GM23338 (cell line): ENCODE data around the gene SRRT. TPM values are rescaled to one million over a fixed set of nuclear protein-coding genes. Genes with fewer than 3 reads are reported as not detected.

ENCODE experiments used
- ATAC-seq: fragments of 200-7000 bp; cut with Tn5 transposase; 3 replicates; pipeline ENCODE4 v1.9.1; 2020
- DNase-seq: peaks from one replicate; pipeline ENCODE4 v3.0.0-alpha.2; 2015; ENCODE audit warnings: low spot score
- H2AFZ ChIP-seq: fragments of 200-600 bp; sonication (generic); 2 replicates; pipeline ENCODE4 v1.8.0; 2016; ENCODE audit warnings: antibody characterized with exemption, mild to moderate bottlenecking, moderate library complexity
- H3F3A ChIP-seq: fragments of 200-600 bp; sonication (generic); replicated peaks from 2 replicates; pipeline ENCODE4 v1.8.0; 2017; ENCODE audit warnings: antibody characterized with exemption, mixed run types, low read depth
- H3K27ac ChIP-seq: fragments of 200-600 bp; sonication (generic); 2 replicates; pipeline ENCODE4 v1.6.1; 2016; ENCODE audit warnings: low read depth
- H3K27me3 ChIP-seq: fragments of 200-600 bp; sonication (generic); 2 replicates; pipeline ENCODE4 v1.8.0; 2016; ENCODE audit warnings: mild to moderate bottlenecking, mixed run types, moderate library complexity; ENCODE audit not compliant: insufficient read depth
- H3K36me3 ChIP-seq: fragments of 200-600 bp; sonication (generic); 2 replicates; pipeline ENCODE4 v1.8.0; 2016; ENCODE audit warnings: mild to moderate bottlenecking; ENCODE audit not compliant: insufficient read depth
- H3K4me1 ChIP-seq: fragments of 200-600 bp; sonication (generic); 2 replicates; pipeline ENCODE4 v1.8.0; 2016; ENCODE audit warnings: mild to moderate bottlenecking, moderate library complexity; ENCODE audit not compliant: insufficient read depth
- H3K4me2 ChIP-seq: fragments of 200-600 bp; sonication (generic); 2 replicates; pipeline ENCODE4 v1.7.1; 2017; ENCODE audit warnings: mixed run types
- H3K4me3 ChIP-seq: fragments of 200-600 bp; sonication (generic); 2 replicates; pipeline ENCODE4 v1.6.1; 2016; ENCODE audit warnings: mixed run types
- H3K79me2 ChIP-seq: fragments of 200-600 bp; sonication (generic); replicated peaks from 2 replicates; pipeline ENCODE4 v1.8.0; 2017; ENCODE audit warnings: mild to moderate bottlenecking; ENCODE audit not compliant: insufficient read depth
- H3K9me2 ChIP-seq: fragments of 200-600 bp; sonication (generic); 2 replicates; pipeline ENCODE4 v1.8.0; 2017; ENCODE audit not compliant: insufficient read depth
- H4K20me1 ChIP-seq: fragments of 200-600 bp; sonication (generic); replicated peaks from 2 replicates; pipeline ENCODE4 v1.8.0; 2017; ENCODE audit warnings: mild to moderate bottlenecking; ENCODE audit not compliant: insufficient read depth
- H3K27ac Mint-ChIP-seq: 2 replicates; pipeline ENCODE4 v1.8.0; 2020; ENCODE audit warnings: inconsistent platforms, mild to moderate bottlenecking, moderate library complexity, mixed read lengths
- H3K27me3 Mint-ChIP-seq: 3 replicates; pipeline ENCODE4 v1.8.0; 2022; ENCODE audit warnings: low read depth, mild to moderate bottlenecking, moderate library complexity, mixed read lengths, inconsistent platforms; ENCODE audit not compliant: insufficient read depth, poor library complexity
- H3K36me3 Mint-ChIP-seq: 3 replicates; pipeline ENCODE4 v1.8.0; 2021; ENCODE audit warnings: low read depth, mild to moderate bottlenecking, inconsistent platforms, moderate library complexity, mixed read lengths
- H3K4me1 Mint-ChIP-seq: 3 replicates; pipeline ENCODE4 v1.8.0; 2020; ENCODE audit warnings: mild to moderate bottlenecking, inconsistent platforms, mixed read lengths
- H3K4me3 Mint-ChIP-seq: 3 replicates; pipeline ENCODE4 v1.8.0; 2021; ENCODE audit warnings: moderate library complexity, mild to moderate bottlenecking, inconsistent platforms, mixed read lengths
- H3K9me3 Mint-ChIP-seq: 3 replicates; pipeline ENCODE4 v1.8.0; 2020; ENCODE audit warnings: moderate library complexity, mild to moderate bottlenecking, inconsistent platforms, mixed read lengths
- CREB1 ChIP-seq: fragments of 250-450 bp; sonication (Bioruptor Pico); IDR thresholded peaks from 2 replicates; pipeline ENCODE4 v1.5.0; 2020; ENCODE audit warnings: low read depth, mild to moderate bottlenecking, moderate library complexity
- ETS1 ChIP-seq: IDR thresholded peaks from 2 replicates; pipeline ENCODE4 v1.6.1; 2016; ENCODE audit warnings: antibody characterized with exemption
- POLR2AphosphoS5 ChIP-seq: IDR thresholded peaks from 2 replicates; pipeline ENCODE4 v1.6.1; 2016; ENCODE audit warnings: antibody characterized with exemption, low read depth
- REST ChIP-seq: IDR thresholded peaks from one replicate; pipeline ENCODE4 v1.6.1; 2018; ENCODE audit warnings: antibody characterized with exemption; ENCODE audit not compliant: unreplicated experiment
- ZNF114 ChIP-seq: fragments of 250-450 bp; sonication (Bioruptor Pico); IDR thresholded peaks from 2 replicates; pipeline ENCODE4 v1.5.0; 2020; ENCODE audit warnings: mild to moderate bottlenecking, moderate library complexity
- long read RNA-seq: library from polyadenylated mRNA; unstranded; transcript quantifications from one replicate; pipeline ENCODE4 v2.0.0, GENCODE V29; 2020; ENCODE audit not compliant: unreplicated experiment
- polyA plus RNA-seq: library from polyadenylated mRNA; unstranded; fragments of >200 nt; fragmentation: Nextera tagmentation; extraction: Ambion mirVana; gene quantifications from 2 replicates; pipeline ENCODE4 v1.2.1, GENCODE V29; 2016
- total RNA-seq: library from RNA; depleted of rRNA; stranded (reverse); fragments of >200 nt; shearing (Covaris generic); gene quantifications from 2 replicates; pipeline ENCODE4 v1.2.3, GENCODE V29; 2014; rRNA removed
- TF ChIP-seq, protein P1 (sequence below): fragments of 250-450 bp; sonication (Bioruptor Pico); IDR thresholded peaks from 2 replicates; pipeline ENCODE4 v1.5.0; 2020; ENCODE audit warnings: mild to moderate bottlenecking, moderate library complexity

Gene SRRT, protein sequence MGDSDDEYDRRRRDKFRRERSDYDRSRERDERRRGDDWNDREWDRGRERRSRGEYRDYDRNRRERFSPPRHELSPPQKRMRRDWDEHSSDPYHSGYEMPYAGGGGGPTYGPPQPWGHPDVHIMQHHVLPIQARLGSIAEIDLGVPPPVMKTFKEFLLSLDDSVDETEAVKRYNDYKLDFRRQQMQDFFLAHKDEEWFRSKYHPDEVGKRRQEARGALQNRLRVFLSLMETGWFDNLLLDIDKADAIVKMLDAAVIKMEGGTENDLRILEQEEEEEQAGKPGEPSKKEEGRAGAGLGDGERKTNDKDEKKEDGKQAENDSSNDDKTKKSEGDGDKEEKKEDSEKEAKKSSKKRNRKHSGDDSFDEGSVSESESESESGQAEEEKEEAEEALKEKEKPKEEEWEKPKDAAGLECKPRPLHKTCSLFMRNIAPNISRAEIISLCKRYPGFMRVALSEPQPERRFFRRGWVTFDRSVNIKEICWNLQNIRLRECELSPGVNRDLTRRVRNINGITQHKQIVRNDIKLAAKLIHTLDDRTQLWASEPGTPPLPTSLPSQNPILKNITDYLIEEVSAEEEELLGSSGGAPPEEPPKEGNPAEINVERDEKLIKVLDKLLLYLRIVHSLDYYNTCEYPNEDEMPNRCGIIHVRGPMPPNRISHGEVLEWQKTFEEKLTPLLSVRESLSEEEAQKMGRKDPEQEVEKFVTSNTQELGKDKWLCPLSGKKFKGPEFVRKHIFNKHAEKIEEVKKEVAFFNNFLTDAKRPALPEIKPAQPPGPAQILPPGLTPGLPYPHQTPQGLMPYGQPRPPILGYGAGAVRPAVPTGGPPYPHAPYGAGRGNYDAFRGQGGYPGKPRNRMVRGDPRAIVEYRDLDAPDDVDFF
- total RNA-seq (98.3 and 113 TPM in 2 replicates), polyA plus RNA-seq (125 and 140 TPM in 2 replicates)
- long read RNA-seq, transcript SRRT-215 (20 exons, 2,964 nt), result minor isoform, 5 of 37 reads
- long read RNA-seq, transcript SRRT-213 (20 exons, 2,905 nt), result major isoform, 11 of 37 reads
- long read RNA-seq, partial matches to known transcripts, result 15 of 37 reads
- long read RNA-seq, other reads (novel, unspliced or antisense), result 1 of 37 reads

DNA sequence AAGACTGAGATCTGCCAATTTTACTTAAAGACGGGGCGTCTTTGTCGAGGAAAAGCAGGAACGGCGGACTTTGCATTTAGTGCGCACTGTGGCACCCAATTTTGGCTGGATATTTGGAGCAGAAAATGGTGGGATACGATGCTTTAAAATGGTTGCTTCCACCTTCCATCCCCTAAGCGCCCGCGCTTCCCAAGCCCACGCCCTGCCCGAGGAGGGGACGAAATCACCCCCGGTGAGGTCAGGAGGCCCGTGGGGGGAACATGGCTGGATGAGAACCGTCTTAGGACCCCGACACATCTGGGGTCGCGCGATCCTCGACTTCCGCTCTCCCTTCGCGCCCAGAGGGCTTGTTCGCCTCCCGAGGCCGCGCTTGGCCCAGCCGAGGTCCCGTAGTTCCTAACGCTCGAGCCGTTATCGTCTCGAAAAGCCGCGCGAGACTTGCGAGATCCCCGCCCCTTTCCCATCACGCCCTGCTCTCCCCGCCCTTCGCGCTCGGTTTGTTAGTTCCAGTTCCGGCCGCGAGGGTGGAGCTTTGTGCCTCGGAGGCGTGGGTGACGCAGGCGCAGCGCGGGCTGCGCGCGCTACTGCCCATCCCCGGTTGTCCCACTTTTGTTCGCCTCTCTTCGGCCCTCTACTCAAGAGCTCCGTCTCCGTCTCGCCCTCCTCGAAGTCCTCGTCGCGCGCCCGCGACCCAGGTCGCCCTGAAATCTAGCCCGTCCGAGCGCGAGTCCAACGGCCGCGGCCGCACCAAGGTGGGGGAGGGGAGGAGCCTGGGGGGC is at the start of gene SRRT:
Gene SRRT, plus strand, starts transcription at position 527 of the 779 bp plus-strand sequence. CDS start 488 bp downstream, outside the sequence.
- 0 out of 2 replicates have a peak within 1 kb of the TSS, but pooled peaks have one; percentile 84 for H2AFZ ChIP-seq
- H4K20me1 ChIP-seq, result peaks cover 44% of the 10 kb centered on the region
- peaks cover 26% of the 10 kb centered on the region for H3F3A ChIP-seq
- Mint-ChIP-seq H3K9me3 (peaks cover 3% of the 10 kb centered on the region), H3K4me1 (peaks cover 25% of the 10 kb centered on the region), H3K27ac (peak within 1 kb of the TSS; percentile 99), H3K36me3 (peaks cover 94% of the 10 kb centered on the region), H3K4me3 (peak within 1 kb of the TSS; percentile 100), H3K27me3 (peaks cover 28% of the 10 kb centered on the region)
- ATAC-seq (peak; percentile 88), DNase-seq (peak; percentile 100)
- no peaks in the 10 kb centered on the region for H3K9me2 ChIP-seq
- H3K36me3 ChIP-seq, result peaks cover 40% of the 10 kb centered on the region
- no peaks in the 10 kb centered on the region for H3K27me3 ChIP-seq
- H3K4me2 ChIP-seq, result peak within 1 kb of the TSS; percentile 100
- peaks cover 48% of the 10 kb centered on the region for H3K79me2 ChIP-seq
- H3K4me1 ChIP-seq, result peaks cover 8% of the 10 kb centered on the region
- TF ChIP-seq, protein P1, sequence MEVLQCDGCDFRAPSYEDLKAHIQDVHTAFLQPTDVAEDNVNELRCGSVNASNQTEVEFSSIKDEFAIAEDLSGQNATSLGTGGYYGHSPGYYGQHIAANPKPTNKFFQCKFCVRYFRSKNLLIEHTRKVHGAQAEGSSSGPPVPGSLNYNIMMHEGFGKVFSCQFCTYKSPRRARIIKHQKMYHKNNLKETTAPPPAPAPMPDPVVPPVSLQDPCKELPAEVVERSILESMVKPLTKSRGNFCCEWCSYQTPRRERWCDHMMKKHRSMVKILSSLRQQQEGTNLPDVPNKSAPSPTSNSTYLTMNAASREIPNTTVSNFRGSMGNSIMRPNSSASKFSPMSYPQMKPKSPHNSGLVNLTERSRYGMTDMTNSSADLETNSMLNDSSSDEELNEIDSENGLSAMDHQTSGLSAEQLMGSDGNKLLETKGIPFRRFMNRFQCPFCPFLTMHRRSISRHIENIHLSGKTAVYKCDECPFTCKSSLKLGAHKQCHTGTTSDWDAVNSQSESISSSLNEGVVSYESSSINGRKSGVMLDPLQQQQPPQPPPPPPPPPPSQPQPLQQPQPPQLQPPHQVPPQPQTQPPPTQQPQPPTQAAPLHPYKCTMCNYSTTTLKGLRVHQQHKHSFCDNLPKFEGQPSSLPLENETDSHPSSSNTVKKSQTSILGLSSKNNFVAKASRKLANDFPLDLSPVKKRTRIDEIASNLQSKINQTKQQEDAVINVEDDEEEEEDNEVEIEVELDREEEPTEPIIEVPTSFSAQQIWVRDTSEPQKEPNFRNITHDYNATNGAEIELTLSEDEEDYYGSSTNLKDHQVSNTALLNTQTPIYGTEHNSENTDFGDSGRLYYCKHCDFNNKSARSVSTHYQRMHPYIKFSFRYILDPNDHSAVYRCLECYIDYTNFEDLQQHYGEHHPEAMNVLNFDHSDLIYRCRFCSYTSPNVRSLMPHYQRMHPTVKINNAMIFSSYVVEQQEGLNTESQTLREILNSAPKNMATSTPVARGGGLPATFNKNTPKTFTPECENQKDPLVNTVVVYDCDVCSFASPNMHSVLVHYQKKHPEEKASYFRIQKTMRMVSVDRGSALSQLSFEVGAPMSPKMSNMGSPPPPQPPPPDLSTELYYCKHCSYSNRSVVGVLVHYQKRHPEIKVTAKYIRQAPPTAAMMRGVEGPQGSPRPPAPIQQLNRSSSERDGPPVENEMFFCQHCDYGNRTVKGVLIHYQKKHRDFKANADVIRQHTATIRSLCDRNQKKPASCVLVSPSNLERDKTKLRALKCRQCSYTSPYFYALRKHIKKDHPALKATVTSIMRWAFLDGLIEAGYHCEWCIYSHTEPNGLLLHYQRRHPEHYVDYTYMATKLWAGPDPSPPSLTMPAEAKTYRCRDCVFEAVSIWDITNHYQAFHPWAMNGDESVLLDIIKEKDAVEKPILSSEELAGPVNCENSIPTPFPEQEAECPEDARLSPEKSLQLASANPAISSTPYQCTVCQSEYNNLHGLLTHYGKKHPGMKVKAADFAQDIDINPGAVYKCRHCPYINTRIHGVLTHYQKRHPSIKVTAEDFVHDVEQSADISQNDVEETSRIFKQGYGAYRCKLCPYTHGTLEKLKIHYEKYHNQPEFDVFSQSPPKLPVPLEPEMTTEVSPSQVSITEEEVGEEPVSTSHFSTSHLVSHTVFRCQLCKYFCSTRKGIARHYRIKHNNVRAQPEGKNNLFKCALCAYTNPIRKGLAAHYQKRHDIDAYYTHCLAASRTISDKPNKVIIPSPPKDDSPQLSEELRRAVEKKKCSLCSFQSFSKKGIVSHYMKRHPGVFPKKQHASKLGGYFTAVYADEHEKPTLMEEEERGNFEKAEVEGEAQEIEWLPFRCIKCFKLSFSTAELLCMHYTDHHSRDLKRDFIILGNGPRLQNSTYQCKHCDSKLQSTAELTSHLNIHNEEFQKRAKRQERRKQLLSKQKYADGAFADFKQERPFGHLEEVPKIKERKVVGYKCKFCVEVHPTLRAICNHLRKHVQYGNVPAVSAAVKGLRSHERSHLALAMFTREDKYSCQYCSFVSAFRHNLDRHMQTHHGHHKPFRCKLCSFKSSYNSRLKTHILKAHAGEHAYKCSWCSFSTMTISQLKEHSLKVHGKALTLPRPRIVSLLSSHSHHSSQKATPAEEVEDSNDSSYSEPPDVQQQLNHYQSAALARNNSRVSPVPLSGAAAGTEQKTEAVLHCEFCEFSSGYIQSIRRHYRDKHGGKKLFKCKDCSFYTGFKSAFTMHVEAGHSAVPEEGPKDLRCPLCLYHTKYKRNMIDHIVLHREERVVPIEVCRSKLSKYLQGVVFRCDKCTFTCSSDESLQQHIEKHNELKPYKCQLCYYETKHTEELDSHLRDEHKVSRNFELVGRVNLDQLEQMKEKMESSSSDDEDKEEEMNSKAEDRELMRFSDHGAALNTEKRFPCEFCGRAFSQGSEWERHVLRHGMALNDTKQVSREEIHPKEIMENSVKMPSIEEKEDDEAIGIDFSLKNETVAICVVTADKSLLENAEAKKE, result no peak
- TF ChIP-seq CREB1 (CRISPR knock-in tag), result peak; percentile 72
- TF ChIP-seq ZNF114 (CRISPR knock-in tag), result no peak
- peak; percentile 96 for TF ChIP-seq POLR2AphosphoS5
- TF ChIP-seq REST, result no peak
- peak; percentile 78 for TF ChIP-seq ETS1
- H3K4me3 ChIP-seq, result peak within 1 kb of the TSS; percentile 98
- H3K27ac ChIP-seq, result peak within 1 kb of the TSS; percentile 99
